Measurements from ENCODE around the gene HSD11B2. TPM values are rescaled to one million over a fixed set of nuclear protein-coding genes. Genes with fewer than 3 reads are reported as not detected.
A peak's percentile ranks its signal among the peaks of the same experiment; 100 is the strongest.
"Not testable (repeated sequence)": the region's sequence is repeated elsewhere in the genome, so short reads cannot be mapped to it uniquely, and the experiment has no call there.

HSD11B2 gene
- total RNA-seq, 1 donor from 2014 or later, result 2.4 TPM

GRCh38 chr16:67409631-67410030 lies 21.3 kb upstream of the HSD11B2 start:
- no peaks in the 10 kb centered on the region for H3K9me3 ChIP-seq
- TF ChIP-seq CTCF (IDR thresholded peaks at IDR 0.05), result no peak
- intact Hi-C loops (cut with DNase I), result no loop called here

GRCh38 chr16:67411339-67411738 lies 19.6 kb upstream of the HSD11B2 start:
- DNase-seq (ENCODE audit: low spot score in 2 of 2), result no peak
- intact Hi-C loops (cut with DNase I), result no loop called here
- no peak for TF ChIP-seq CTCF (IDR thresholded peaks at IDR 0.05)
- no peaks in the 10 kb centered on the region for H3K27me3 ChIP-seq
- H3K9me3 ChIP-seq, result no peaks in the 10 kb centered on the region
- H3K4me1 ChIP-seq, result peaks cover 0 to 6% of the 10 kb centered on the region in 2 donors
- no peaks in the 10 kb centered on the region for H3K36me3 ChIP-seq
- H3K4me3 ChIP-seq, result no peak overlapping the region
- H3K27ac ChIP-seq, result no peak overlapping the region

More at GRCh38 chr16:67409631-67410030, 21.3 kb upstream of the HSD11B2 start:
- Histone ChIP-seq H3K36me3 (no peaks in the 10 kb centered on the region), H3K27me3 (no peaks in the 10 kb centered on the region), H3K4me3 (no peak overlapping the region), H3K27ac (no peak overlapping the region), H3K4me1 (no peaks in the 10 kb centered on the region)
- DNase-seq (ENCODE audit: low spot score in 2 of 2), result no peak

- Histone ChIP-seq H3K4me1 (peaks cover 0 to 6% of the 10 kb centered on the region in 2 donors), H3K9me3 (no peaks in the 10 kb centered on the region), H3K27me3 (no peaks in the 10 kb centered on the region), H3K36me3 (no peaks in the 10 kb centered on the region), H3K27ac (no peak overlapping the region), H3K4me3 (no peak overlapping the region)
- intact Hi-C loops (cut with DNase I), result no loop called here
- TF ChIP-seq CTCF (IDR thresholded peaks at IDR 0.05), result no peak
- no peak for DNase-seq (ENCODE audit: low spot score in 2 of 2)
These were observed 18.6 kb upstream of the HSD11B2 start for GRCh38 chr16:67412294-67412693.

GRCh38 chr16:67413978-67414911 lies 16.7 kb upstream of the HSD11B2 start:
- H3K4me1 ChIP-seq, result peaks cover 0 to 6% of the 10 kb centered on the region in 2 donors
- H3K27ac ChIP-seq, result peak overlapping the region in 1 of 2 donors; percentile 18
- H3K4me3 ChIP-seq, result no peak overlapping the region
- DNase-seq (ENCODE audit: low spot score in 2 of 2), result no peak
- H3K36me3 ChIP-seq, result no peaks in the 10 kb centered on the region
- H3K27me3 ChIP-seq, result no peaks in the 10 kb centered on the region
- no peak for TF ChIP-seq CTCF (IDR thresholded peaks at IDR 0.05)
- intact Hi-C loops (cut with DNase I), result no loop called here
- H3K9me3 ChIP-seq, result no peaks in the 10 kb centered on the region

- intact Hi-C loops (cut with DNase I); H3K9me3 ChIP-seq; H3K36me3 ChIP-seq; H3K27me3 ChIP-seq; H3K4me1 ChIP-seq; DNase-seq (ENCODE audit: low spot score in 2 of 2): not testable (repeated sequence)
- Histone ChIP-seq H3K27ac (peak overlapping the region; percentile 71), H3K4me3 (peak overlapping the region; percentile 63 to 84)
These were observed 15.5 kb upstream of the HSD11B2 start for GRCh38 chr16:67415421-67415820.

All from ascending aorta (tissue), 2 donors.